HG03521 (cell line): Measurements from ENCODE around the gene RPTOR.
A peak's percentile ranks its signal among the peaks of the same experiment; 100 is the strongest.
"Not testable (repeated sequence)": the region's sequence is repeated elsewhere in the genome, so short reads cannot be mapped to it uniquely, and the experiment has no call there.

Experiments
- ATAC-seq: cut with Tn5 transposase; IDR thresholded peaks from one replicate; pipeline ENCODE4 v1.9.1; 2021; ENCODE audit warnings: mild to moderate bottlenecking, moderate library complexity; ENCODE audit not compliant: unreplicated experiment

RPTOR gene

GRCh38 chr17:80544655-80545498, at the start of gene RPTOR:
Gene RPTOR, plus strand, starts transcription at chr17:80544838. Its CDS starts 792 bp downstream, at chr17:80545630.
- ATAC-seq = peak; percentile 70

- no peak for ATAC-seq
Measured at GRCh38 chr17:80497726-80498241, 46.9 kb upstream of the RPTOR start.

GRCh38 chr17:80498242-80498919, 46.3 kb upstream of the RPTOR start:
- no peak for ATAC-seq

GRCh38 chr17:80498920-80499410, 45.7 kb upstream of the RPTOR start:
- ATAC-seq = no peak

- no peak for ATAC-seq
Measured at GRCh38 chr17:80499560-80499959, 45.1 kb upstream of the RPTOR start.

GRCh38 chr17:80499961-80500665, 44.5 kb upstream of the RPTOR start:
- ATAC-seq = no peak

GRCh38 chr17:80501741-80502577, 42.7 kb upstream of the RPTOR start:
- ATAC-seq = no peak

GRCh38 chr17:80502578-80502877, 42.1 kb upstream of the RPTOR start:
- no peak for ATAC-seq

- no peak for ATAC-seq
Measured at GRCh38 chr17:80503031-80503430, 41.6 kb upstream of the RPTOR start.

GRCh38 chr17:80503921-80504320, 40.7 kb upstream of the RPTOR start:
- ATAC-seq = no peak

GRCh38 chr17:80504686-80505413, 39.8 kb upstream of the RPTOR start:
- no peak for ATAC-seq

GRCh38 chr17:80507177-80507576, 37.5 kb upstream of the RPTOR start:
- not testable (repeated sequence) for ATAC-seq

- ATAC-seq = no peak
Measured at GRCh38 chr17:80507965-80508364, 36.7 kb upstream of the RPTOR start.

GRCh38 chr17:80509311-80509710, 35.3 kb upstream of the RPTOR start:
- ATAC-seq = no peak

- ATAC-seq = no peak
Measured at GRCh38 chr17:80510132-80510531, 34.5 kb upstream of the RPTOR start.

- ATAC-seq = no peak
Measured at GRCh38 chr17:80510772-80511171, 33.9 kb upstream of the RPTOR start.

GRCh38 chr17:80511222-80512180, 33.1 kb upstream of the RPTOR start:
- ATAC-seq = no peak

- no peak for ATAC-seq
Measured at GRCh38 chr17:80512233-80512632, 32.4 kb upstream of the RPTOR start.

GRCh38 chr17:80513201-80513600, 31.4 kb upstream of the RPTOR start:
- no peak for ATAC-seq
